GM18502 (cell line): Measurements from ENCODE around the gene ATG4B.
"Not testable (repeated sequence)": the region's sequence is repeated elsewhere in the genome, so short reads cannot be mapped to it uniquely, and the experiment has no call there.

Source experiments
- ATAC-seq: cut with Tn5 transposase; IDR thresholded peaks from one replicate; pipeline ENCODE4 v1.9.1; 2021; ENCODE audit warnings: mild to moderate bottlenecking; ENCODE audit not compliant: unreplicated experiment, poor library complexity

ATG4B gene

GRCh38 chr2:241637018-241637794, at the start of gene ATG4B, which contains the start of gene THAP4:
TSS of gene ATG4B (plus strand) at chr2:241637693. CDS start at chr2:241637715, 22 bp downstream.
TSS of gene THAP4 (minus strand) at chr2:241637158. CDS start at chr2:241637017, 141 bp downstream.
- ATAC-seq: peak; percentile 62

- not testable (repeated sequence) for ATAC-seq
Observed at GRCh38 chr2:241589863-241590262, 47.6 kb upstream of the ATG4B start.

- ATAC-seq: not testable (repeated sequence)
Observed at GRCh38 chr2:241590496-241591455, 46.7 kb upstream of the ATG4B start.

- no peak for ATAC-seq
Observed at GRCh38 chr2:241592126-241592845, 45.2 kb upstream of the ATG4B start.

GRCh38 chr2:241593271-241593670, 44.2 kb upstream of the ATG4B start:
- ATAC-seq: no peak

- no peak for ATAC-seq
Observed at GRCh38 chr2:241595600-241596140, 41.8 kb upstream of the ATG4B start.

GRCh38 chr2:241597561-241597960, 39.9 kb upstream of the ATG4B start:
- ATAC-seq: no peak

GRCh38 chr2:241598061-241598460, 39.4 kb upstream of the ATG4B start:
- ATAC-seq: no peak

- no peak for ATAC-seq
Observed at GRCh38 chr2:241598487-241598886, 39.0 kb upstream of the ATG4B start.

GRCh38 chr2:241599615-241600014, 37.9 kb upstream of the ATG4B start:
- no peak for ATAC-seq

GRCh38 chr2:241601841-241602240, 35.7 kb upstream of the ATG4B start:
- no peak for ATAC-seq

- ATAC-seq: no peak
Observed at GRCh38 chr2:241602720-241603119, 34.8 kb upstream of the ATG4B start.

GRCh38 chr2:241603686-241604085, 33.8 kb upstream of the ATG4B start:
- ATAC-seq: no peak

GRCh38 chr2:241606186-241606585, 31.3 kb upstream of the ATG4B start:
- ATAC-seq: no peak

GRCh38 chr2:241607162-241607885, 30.2 kb upstream of the ATG4B start:
- ATAC-seq: no peak

- ATAC-seq: no peak
Observed at GRCh38 chr2:241608881-241609280, 28.6 kb upstream of the ATG4B start.

- ATAC-seq: peak; percentile 94
Observed at GRCh38 chr2:241609859-241610793, 27.4 kb upstream of the ATG4B start.

- no peak for ATAC-seq
Observed at GRCh38 chr2:241611062-241611461, 26.4 kb upstream of the ATG4B start.
